Left cardiac atrium (tissue), 4 donors: ENCODE results near the gene MBNL2. TPM values are rescaled to one million over a fixed set of nuclear protein-coding genes. Genes with fewer than 3 reads are reported as not detected.

Experiments used
- ATAC-seq, 2 donors: fragments of 200-7000 bp; cut with Tn5 transposase; one replicate each; pipeline ENCODE4 v1.9.1; 2020; ENCODE audit warnings: mild to moderate bottlenecking in 2 of 2, moderate library complexity in 2 of 2
- DNase-seq: peaks from one replicate; pipeline ENCODE4 v3.0.0-alpha.2; 2020
- intact Hi-C, 2 donors: fragments of 100-400 bp; cut with DNase I; formaldehyde crosslinking; loops; one replicate each; pipeline versions ENCODE4 v1.14.1 to v1.15.1; 2022 to 2023
- total RNA-seq, 2 donors: library from RNA; stranded (reverse); fragmentation: NEBNext Ultra II Directional; extraction: Animal tissue kit (Norgen Biotek cat#: 25700); gene quantifications; one replicate each; pipeline ENCODE4 v1.2.1, GENCODE V29; 2021
- donor health status: DM: no; HTN: yes; CAD: no.
- donor health status: DM: no; HTN: yes; CAD: no; lungs with severe emphysema.
- donor health status: DM: yes; HTN: yes; CAD: no.
- donor health status: Dilated cardiomyopathy.

Gene MBNL2
- total RNA-seq, 2 donors from 2014 or later: 52.0 to 60.3 TPM

DNA sequence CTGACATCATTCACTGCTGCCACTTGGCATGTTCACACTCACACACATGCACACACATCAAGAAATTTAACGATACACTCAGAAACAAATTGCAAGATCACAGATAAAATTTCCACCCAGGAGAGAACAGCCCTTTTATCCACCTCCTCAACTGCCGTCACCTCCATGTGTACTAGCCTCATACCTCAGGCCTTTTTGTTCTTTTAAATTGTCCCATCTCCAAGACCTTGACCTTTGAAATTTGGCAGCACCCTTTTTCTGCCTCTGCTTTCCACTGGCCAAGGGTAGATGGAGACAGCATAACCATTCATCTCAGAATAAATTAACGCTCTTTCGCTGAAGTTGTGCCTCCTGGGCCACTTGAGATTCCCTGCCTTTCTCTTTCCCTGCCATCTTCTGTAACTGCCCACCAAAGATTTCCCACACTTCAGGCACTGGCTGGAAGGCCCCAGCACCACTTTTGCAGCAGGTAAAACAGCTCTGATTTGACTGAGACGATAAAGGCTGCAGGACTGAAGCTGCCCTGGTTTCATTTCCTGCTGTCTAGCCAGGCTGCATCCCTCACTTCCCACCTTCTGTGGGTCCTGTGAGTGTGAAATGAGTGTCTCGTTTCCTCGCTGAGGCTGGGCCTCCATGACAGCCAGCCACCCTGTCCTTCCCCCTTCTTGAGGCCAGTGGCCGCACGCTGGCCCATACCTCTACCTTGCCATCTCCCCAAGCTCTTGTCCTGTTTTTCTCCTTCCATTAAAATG, 39.3 kb downstream of the MBNL2 start:
- ATAC-seq: peak in 1 of 2 donors; percentile 4
- intact Hi-C loops: no loop called here

DNA sequence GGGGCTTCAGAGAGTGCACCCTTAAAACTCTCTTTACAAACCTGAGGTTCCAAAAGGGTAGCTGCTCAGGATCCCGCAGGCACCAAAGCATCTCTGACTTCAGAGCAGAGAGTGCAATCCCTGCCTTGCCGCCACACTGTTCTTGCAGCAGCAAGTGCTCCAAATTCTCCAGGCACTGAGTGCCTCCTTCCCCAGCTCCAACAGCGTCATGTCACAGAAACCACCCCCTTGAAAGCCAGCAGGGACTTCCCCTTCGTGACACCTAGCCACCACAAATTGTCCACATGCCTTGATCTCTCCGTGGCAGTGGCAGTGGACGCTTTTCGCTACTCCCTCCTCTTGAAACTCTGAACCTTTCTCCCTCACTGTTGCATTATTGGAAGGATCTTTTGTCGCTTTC, 39.9 kb downstream of the MBNL2 start:
- intact Hi-C loops: no loop called here
- no peak for ATAC-seq
- no peak for DNase-seq

More for the DNA sequence above, 39.3 kb downstream of the MBNL2 start:
- no peak for DNase-seq

DNA sequence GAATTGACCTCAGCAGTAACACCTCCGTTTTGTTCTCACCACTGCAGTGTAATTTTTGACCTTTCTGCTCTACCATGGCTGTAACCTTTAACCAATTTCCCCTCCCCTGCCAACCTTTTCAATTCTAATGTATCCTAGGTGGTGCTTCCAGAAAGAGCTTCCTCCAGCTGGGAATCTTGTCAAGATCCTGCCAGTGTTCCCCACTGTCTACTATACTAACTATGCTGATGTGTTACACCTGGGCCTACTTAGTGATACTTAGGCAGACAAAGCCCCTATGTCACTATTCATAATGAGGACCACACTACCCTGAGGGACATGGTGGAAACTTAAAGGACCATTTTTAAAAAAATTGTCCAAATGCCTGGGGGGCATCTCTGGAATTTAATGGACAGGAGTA, 41.0 kb downstream of the MBNL2 start:
- no peak for DNase-seq
- ATAC-seq: no peak
- intact Hi-C loops: no loop called here

DNA sequence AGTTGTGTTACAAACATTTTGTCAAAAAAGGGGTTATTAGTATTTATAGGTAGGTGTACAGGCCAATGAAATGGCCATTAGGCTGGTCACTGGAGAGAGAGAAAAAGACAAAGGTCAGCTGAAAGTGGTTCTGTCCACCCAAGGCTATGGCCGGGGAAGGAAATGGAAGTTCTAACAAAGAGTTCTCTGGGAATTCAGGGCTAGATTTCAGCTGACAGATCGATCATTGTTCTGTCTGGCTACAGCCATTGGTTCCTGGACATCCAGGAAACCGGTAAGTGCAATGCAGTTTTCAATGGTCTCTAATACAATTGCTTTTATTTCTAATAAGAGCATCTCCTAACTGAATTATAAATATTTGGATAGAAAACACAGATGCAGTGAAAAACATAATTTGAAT, 42.5 kb downstream of the MBNL2 start:
- intact Hi-C loops: no loop called here
- DNase-seq: no peak
- no peak for ATAC-seq

DNA sequence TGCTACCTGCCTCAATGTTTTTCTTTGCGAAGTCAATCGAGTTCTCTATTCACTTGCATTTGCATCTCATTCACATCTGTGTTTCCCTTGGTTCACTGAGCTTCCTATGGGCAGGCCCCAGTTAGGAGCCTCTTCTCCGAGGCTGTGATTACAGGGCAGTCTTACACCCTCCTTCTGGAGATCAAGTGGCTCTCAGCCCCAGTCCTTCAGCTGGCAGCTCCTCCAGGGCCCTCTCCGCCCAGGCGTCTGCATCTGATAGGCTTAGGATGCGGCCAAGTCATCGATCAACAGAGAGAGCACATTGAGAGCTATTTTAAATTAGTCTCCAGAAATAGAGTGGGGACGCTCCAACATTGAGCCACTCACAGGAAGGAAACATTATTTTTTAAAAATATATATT, 44.2 kb downstream of the MBNL2 start:
- no peak for DNase-seq
- intact Hi-C loops: no loop called here

DNA sequence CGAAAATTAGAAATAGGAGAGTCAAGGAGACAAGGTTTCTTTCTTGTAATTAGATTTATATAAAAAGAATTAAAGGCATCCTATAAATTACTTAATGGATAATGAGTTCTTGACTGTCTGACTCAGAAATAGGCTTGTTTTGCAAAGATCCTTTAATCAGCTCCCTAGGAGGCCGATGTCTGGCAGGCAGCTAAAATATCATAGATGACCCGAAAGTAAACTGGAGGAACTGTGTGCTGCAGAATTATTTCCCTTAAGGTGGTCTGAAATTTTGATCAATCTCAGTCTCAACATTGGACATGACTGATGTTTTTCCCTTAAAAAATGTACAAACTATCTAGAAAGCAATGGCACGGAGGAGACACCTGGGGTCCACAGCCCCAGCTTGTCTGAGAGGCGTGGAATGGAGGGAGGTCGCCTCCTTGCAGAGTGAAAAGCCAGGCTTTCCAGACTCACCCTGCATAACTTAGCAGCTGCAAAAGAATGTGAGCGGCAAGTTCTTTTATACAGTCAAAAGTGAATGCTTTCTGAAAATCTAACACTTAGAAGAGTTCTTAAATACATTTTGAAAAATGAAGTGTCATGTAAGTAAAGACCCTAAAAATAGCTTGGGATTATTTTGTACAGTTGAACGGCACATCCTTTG, 44.8 kb downstream of the MBNL2 start:
- intact Hi-C loops: no loop called here
- DNase-seq: no peak
- ATAC-seq: no peak

More for the DNA sequence above, 44.2 kb downstream of the MBNL2 start:
- ATAC-seq: no peak

DNA sequence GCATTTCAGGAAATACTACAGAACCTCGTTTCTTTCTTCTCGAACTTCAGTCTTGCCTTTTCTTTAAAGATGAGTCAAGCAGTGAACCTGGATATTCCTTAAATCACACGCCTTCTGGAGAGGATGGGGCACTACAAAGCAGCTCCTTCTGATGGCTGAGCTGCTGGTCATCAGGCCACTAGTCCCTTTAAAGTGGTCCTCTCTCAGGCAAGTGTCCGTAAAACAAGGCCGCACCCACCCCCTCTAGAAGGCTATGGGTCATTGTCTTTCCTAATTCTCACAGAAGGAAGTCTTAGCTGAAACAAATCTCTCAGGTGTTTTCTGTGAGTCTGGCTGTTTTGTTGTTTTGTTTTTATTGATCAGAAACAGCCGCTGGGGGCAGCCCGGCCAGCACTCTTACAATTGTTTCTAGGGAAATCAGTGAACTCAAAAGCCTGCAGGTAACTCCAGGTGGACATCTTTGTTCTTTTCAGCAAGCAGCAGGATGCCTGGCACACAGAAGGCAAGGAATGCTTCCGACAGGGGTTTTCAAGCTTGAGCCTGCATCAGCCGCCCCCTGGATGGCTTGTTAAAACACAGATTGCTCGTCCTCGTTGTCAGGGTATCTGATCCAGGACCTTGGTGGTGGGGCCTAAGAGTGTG, 45.4 kb downstream of the MBNL2 start:
- intact Hi-C loops: no loop called here
- ATAC-seq (no peak), DNase-seq (no peak)

DNA sequence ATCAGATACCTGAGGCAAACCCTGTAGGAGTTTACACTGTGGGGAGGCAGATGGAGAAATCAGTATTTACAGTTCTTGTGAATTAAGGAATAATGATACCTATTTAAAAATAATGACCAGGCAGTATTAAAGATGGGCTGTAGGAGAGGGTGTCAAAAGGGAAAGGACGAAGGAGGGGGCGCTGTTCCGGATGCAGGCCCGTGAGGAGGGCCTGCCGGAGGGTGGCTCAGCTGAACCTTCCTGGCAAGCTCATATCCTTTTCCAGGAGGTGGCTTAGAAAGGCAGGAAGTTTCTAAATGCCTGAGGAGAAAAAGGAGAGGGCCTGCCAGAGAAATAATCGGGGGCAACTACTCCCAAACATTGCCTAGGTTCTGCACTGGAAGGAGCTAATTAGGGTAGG, 46.6 kb downstream of the MBNL2 start:
- ATAC-seq (peak; percentile 42 to 52), DNase-seq (peak; percentile 47)
- intact Hi-C loops: no loop called here

DNA sequence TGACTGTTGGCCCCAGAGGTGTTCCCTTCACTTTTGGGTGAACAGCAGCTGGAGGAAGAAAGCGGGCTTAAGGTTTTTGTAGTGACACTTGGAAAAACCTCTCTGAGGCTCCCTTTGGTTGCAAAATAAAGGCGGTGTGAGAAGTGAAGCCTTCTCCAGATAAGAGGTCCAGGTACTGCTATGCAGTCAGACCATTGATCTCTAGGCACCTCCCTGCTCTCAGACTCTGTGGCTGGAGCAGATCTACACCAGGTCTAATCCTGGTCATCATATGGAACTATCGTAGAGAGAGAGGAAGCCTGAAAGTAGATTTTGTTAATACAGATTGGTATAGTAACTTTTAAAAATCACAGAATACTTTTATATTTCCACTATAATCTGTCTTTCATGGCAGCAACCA, 47.5 kb downstream of the MBNL2 start:
- no peak for ATAC-seq
- no peak for DNase-seq
- intact Hi-C loops: no loop called here

DNA sequence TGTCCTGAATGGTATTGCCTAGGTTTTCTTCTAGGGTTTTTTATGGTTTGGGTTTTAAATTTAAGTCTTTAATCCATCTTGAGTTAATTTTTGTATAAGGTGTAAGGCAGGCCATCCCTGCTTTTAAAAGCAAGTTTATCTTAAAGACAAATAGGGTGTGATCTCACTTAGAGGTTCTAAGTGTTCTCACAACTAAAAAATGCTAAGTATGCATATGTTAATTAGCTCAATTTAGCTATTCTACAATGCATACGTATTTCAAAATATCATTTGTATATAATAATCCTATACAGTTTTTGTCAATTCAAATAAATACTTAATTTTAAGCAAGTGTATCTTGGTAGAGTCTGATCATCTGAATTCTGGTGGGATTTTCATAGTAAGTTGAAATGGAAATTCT, 50.4 kb downstream of the MBNL2 start:
- intact Hi-C loops: no loop called here
- ATAC-seq (no peak), DNase-seq (no peak)

DNA sequence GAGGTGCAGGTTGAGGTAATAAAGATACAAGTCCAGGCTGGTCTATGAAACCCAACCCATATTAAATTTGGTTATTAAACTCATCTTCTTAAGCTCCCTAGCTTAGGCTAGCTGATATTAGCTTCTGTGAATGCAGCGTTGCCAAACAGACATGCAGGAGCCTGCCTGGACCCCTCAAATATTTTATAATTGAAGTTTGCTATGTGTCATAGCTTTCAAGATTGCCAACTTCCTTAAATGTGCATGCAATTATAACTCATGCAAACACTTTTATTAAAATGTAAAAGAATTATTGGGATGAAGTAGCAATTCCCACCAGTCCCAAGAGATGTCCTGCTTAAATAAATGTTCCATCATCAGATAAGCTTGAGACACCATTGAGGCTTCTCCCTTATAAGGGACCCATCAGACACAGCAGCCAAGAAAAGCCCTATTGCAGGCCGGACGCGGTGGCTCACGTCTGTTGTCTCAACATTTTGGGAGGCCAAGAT, 51.3 kb downstream of the MBNL2 start:
- intact Hi-C loops: no loop called here
- DNase-seq: no peak
- peak in 1 of 2 donors; percentile 25 for ATAC-seq

DNA sequence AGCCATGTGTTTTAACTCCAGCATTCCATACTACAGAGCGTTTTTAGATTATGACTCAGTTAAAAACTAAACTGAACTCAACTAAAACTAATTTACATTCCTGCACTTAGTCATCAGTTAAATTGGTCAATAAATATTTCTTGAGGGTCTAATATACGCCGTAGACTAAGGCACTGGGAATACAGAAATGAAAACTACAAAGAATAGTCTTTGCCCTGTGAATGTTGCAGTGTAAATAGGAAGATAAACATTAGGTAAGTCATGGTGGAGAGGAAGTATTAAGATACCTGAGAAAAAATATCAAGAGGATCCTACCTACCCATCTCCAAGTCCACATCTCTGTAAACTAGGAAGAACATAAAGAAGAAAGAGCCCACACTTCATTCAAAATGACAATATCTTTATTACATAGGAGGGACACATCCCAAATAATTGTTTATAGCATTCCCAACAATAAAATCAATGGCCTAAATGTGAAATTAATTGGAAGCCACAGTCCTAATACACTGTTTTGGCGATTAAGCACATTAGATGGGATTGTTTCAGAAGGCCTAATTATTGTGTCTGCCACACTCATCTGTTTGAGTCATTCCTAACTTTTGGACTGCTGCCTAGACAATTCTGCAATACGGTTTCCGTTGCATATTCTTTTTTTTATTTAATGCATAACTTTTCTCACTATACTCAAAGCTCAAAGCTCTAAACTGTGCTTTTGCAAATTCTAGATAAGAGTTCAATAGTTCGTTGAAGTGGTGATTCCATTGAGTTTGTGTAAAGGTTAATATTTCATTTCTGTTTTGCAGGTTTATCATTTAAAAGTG, 52.9 kb downstream of the MBNL2 start:
- ATAC-seq: peak; percentile 65 to 76
- no peak for DNase-seq
- intact Hi-C loops: no loop called here

DNA sequence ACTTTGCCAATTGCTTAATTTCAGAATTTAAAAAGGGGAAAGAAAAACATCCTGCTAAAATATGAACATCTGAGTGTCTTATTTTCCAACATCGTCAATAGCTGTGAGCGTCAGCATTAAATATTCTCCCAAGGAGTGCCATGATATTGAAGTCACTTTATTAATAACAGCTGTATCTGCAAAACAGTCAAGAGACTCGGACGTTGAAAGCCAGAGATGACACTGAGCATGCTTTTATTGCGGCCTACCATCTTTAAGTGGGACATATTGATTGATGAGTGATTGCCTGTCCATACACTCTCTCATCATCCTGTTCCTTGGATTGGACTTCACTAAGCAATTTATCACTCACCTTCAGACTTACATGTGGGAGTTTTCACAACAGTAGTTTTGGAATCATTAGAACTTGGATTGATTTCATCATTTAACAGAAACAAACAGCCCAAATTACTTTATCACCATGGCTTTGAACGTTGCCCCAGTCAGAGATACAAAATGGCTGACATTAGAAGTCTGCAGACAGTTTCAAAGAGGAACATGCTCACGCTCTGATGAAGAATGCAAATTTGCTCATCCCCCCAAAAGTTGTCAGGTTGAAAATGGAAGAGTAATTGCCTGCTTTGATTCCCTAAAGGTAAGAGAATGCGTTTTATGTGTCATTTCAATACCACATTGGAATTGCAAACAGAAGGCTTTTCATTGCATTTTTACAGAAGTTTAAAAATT, 53.8 kb downstream of the MBNL2 start:
- ATAC-seq (no peak), DNase-seq (no peak)
- intact Hi-C loops: no loop called here

DNA sequence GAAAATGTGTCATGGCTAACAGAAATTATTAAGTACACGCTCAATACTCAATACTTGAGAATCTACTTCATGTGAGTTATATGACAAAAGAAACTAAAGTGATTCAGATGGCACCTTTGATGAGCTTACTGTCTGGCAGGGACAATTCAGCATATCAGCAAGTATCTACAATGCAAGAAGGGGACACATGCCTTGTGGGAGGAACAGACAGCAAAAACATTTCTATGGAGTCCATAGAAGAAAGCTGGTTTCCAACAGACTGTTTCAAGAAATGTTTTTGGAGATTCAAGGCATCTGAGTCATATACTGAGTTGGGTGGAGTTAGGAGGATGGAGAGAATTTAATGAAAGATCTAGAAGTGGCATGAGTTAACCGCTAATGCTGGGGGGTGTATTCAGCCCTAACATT, 54.7 kb downstream of the MBNL2 start:
- DNase-seq (no peak), ATAC-seq (no peak)
- intact Hi-C loops: no loop called here

DNA sequence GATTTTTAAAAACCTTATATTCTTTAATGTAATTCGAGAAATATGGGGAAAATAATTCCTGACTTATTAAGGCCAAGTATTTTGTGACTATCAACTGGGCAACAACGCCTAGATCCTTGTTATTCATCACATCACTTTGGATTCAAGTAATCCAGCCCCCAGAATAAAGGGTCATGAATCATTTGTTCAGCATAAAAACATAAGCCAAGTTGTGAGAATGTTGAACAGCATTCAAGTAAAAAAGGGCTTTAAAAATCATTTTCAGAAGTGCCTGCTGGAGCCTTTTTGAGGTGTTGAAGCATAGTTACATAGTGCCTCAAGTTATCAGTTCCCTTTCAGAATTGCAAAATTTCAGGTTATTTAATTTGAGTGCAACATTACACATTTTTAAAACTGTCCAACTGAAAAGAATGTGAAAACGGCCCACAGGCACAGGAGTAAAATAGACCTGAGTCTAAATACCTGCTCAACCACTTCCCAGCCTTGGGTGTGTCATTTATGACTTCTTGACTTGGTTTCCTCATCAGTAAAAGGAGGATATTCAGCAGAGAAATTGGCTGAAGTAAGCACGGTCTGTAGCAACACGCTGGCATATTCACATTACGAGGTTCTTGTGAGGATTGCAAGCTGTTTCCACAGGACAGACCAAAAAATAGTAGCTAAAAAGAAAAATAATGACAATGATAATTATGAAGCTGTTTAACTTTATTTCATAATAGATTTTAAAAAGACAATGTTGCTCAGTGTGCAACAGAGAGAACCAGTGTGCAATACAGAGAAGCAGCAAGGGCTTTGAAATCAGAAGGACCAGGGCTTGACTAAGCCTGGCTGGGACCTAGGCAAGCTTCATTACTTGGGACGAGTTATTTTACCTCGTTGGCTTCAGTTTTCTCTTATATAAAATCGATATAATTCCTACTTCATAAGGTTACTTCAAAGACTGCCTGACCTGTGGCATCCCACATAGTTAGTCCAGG, 56.6 kb downstream of the MBNL2 start:
- intact Hi-C loops: no loop called here
- peak; percentile 35 to 56 for ATAC-seq
- no peak for DNase-seq

DNA sequence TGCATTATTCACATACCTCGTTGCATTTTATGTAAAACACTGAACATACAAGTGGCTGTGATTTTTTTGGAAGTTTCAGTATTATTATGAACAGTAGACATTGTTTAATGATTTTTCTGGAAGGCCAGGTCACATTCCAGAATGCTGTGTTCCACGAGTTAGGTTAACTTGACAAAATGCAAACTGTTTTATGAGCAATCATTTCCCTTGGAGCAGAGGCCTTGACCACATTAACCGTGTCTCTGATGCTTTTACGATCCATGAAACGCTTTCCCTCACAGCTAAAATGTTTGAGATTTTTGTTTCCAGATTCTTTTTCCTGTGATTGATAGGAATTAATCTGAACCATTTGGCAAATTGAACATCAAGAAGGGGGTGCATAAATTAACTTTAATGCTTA, 57.8 kb downstream of the MBNL2 start:
- DNase-seq (no peak), ATAC-seq (no peak)
- intact Hi-C loops: no loop called here

DNA sequence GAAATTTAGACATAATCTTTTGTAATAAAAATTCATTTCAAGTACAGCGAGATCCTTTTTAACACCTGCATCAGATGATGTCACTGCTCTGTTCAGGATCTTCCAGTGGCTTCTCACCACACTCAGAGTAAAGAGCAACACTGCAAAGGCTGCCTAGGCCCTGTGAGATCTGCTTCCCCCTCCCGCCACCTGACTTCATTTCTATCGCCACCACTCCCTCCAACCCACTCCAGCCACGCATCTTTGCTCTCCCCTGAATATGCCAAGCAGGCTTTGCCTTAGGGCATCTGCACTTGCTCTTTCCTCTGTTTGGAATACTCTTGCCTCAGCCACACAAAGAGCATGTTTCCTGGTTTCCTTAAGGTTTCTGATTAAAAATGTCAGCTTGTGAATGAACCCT, 58.3 kb downstream of the MBNL2 start:
- ATAC-seq: no peak
- intact Hi-C loops: no loop called here
- DNase-seq: no peak

DNA sequence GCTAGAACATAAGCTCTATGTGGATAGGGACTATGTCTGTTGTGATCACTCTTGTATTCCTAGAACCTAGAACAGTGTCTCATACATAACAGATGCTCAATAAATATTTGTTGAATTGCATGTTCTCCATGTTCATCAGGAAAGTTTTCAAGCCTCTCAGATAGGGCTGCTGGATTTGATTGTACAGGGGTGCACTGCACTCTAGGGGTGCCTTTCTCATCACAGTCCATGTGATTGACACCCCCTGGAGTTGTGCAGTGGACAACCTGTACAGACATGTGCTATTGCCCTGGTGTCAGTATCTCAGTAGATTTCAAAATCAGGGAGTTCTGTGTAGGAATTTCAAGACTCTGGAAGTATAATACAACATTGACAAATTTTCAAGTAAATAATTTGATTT, 58.9 kb downstream of the MBNL2 start:
- intact Hi-C loops: no loop called here
- no peak for DNase-seq
- no peak for ATAC-seq
